Sigmoid colon (tissue), 7 donors: Measurements from ENCODE around the gene SUCLG1. TPM values are rescaled to one million over a fixed set of nuclear protein-coding genes. Genes with fewer than 3 reads are reported as not detected.

ENCODE experiments used
- DNase-seq: peaks from one replicate; pipeline ENCODE4 v3.0.0-alpha.2; 2019
- H3K27ac ChIP-seq, 4 donors: fragments of 200-600 bp; sonication (generic); one replicate each; pipeline ENCODE4 v1.5.1; 2016 to 2019; ENCODE audit warnings: mild to moderate bottlenecking in 1 of 4
- H3K27me3 ChIP-seq, 3 donors: fragments of 200-600 bp; sonication (generic); one replicate each; pipeline ENCODE4 v1.5.1; 2019; ENCODE audit warnings: mild to moderate bottlenecking in 1 of 3
- H3K36me3 ChIP-seq, 4 donors: fragments of 200-600 bp; sonication (generic); one replicate each; pipeline ENCODE4 v1.5.1; 2016 to 2019
- H3K4me1 ChIP-seq, 4 donors: fragments of 200-600 bp; sonication (generic); one replicate each; pipeline ENCODE4 v1.5.1; 2017 to 2019
- H3K4me3 ChIP-seq, 4 donors: fragments of 200-600 bp; sonication (generic); one replicate each; pipeline ENCODE4 v1.5.1; 2017 to 2019; ENCODE audit warnings: mild to moderate bottlenecking in 2 of 4, moderate library complexity in 1 of 4
- H3K9me3 ChIP-seq, 4 donors: fragments of 200-600 bp in 3 of 4; sonication (generic) in 3 of 4; one replicate each; pipeline versions ENCODE4 v1.5.1 to v1.6.1; 2013 to 2019
- EP300 ChIP-seq, 4 donors: sonication (generic); formaldehyde crosslinking; IDR thresholded peaks; one replicate each; pipeline ENCODE4 v1.6.1; 2017; ENCODE audit warnings: antibody characterized with exemption in 4 of 4
- POLR2A ChIP-seq, 2 donors: fragments of 450-650 bp; IDR thresholded peaks; one replicate each; pipeline ENCODE4 v1.6.1; 2016; ENCODE audit warnings: antibody characterized with exemption in 2 of 2, mild to moderate bottlenecking in 2 of 2, moderate library complexity in 2 of 2
- POLR2AphosphoS5 ChIP-seq, 4 donors: sonication (generic); formaldehyde crosslinking; IDR thresholded peaks; one replicate each; pipeline ENCODE4 v1.6.1; 2017; ENCODE audit warnings: antibody characterized with exemption in 4 of 4
- WGBS, 2 donors: extraction: QIAGEN DNeasy Blood & Tissue Kit; methylation state at CpG; one replicate each; pipeline ENCODE4 v1.1.7; 2013; 5-methylcytosine and 5-hydroxymethylcytosine counted together
- intact Hi-C: fragments of 100-400 bp; cut with DNase I; formaldehyde crosslinking; loops from one replicate; pipeline ENCODE4 v1.15.1; 2023
- polyA plus RNA-seq, 3 donors: library from polyadenylated mRNA; stranded (reverse); fragments of 200-250 nt; gene quantifications; one replicate each; pipeline ENCODE4 v1.2.3, GENCODE V29; 2013
- total RNA-seq, 4 donors: library from RNA; depleted of rRNA; stranded (reverse); fragments of >200 nt; gene quantifications; one replicate each; pipeline ENCODE4 v1.1.0, GENCODE V29; 2016
- TF ChIP-seq, protein P1 (sequence below), 4 experiments: fragments of 450-650 bp in 3 of 4; fragments of 200-600 bp in 1 of 4; IDR thresholded peaks; one replicate each; pipeline ENCODE4 v1.5.1; 2016 to 2019; ENCODE audit warnings: antibody characterized with exemption in 4 of 4, mild to moderate bottlenecking in 3 of 4, moderate library complexity in 2 of 4
- donor health status: healthy with polysubstance abuse.
- donor health status: Bipolar disorder and iron deficiency.
- donor health status: healthy.

The SUCLG1 gene
- total and polyA plus RNA-seq, 7 donors = 75.6 to 423 (median 125) TPM

DNA sequence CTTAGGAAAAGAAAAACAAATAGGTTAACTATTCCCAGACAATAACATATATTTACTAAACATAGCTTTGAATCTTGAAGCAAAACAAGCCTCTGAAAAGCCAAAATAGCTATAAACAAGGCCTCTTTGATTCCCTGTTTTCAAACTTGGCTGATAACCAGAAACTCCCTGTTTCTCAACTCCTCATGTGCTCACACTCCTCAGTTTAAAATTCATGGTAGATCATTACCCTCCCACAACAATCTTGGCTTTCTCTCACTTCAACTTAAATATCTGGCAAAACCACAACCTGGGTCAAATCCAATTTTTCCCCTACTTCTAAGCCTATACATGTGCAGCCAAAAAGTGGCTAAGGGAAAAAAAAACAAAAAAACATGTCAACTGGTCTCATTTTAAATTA, 15.6 kb downstream of the SUCLG1 start:
- Histone ChIP-seq H3K36me3 (peaks cover 7 to 83% (median 34%) of the 10 kb centered on the region in 4 donors), H3K27me3 (no peaks in the 10 kb centered on the region), H3K4me3 (no peak overlapping the region), H3K9me3 (no peaks in the 10 kb centered on the region), H3K4me1 (no peaks in the 10 kb centered on the region), H3K27ac (no peak overlapping the region)
- TF ChIP-seq POLR2AphosphoS5 (IDR thresholded peaks at IDR 0.05) = no peak
- no peak for TF ChIP-seq POLR2A (IDR thresholded peaks at IDR 0.05)
- TF ChIP-seq, protein P1, sequence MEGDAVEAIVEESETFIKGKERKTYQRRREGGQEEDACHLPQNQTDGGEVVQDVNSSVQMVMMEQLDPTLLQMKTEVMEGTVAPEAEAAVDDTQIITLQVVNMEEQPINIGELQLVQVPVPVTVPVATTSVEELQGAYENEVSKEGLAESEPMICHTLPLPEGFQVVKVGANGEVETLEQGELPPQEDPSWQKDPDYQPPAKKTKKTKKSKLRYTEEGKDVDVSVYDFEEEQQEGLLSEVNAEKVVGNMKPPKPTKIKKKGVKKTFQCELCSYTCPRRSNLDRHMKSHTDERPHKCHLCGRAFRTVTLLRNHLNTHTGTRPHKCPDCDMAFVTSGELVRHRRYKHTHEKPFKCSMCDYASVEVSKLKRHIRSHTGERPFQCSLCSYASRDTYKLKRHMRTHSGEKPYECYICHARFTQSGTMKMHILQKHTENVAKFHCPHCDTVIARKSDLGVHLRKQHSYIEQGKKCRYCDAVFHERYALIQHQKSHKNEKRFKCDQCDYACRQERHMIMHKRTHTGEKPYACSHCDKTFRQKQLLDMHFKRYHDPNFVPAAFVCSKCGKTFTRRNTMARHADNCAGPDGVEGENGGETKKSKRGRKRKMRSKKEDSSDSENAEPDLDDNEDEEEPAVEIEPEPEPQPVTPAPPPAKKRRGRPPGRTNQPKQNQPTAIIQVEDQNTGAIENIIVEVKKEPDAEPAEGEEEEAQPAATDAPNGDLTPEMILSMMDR (IDR thresholded peaks at IDR 0.05) = no peak
- no peak for TF ChIP-seq EP300 (IDR thresholded peaks at IDR 0.05)
- intact Hi-C loops = no loop called here
- no peak for DNase-seq

DNA sequence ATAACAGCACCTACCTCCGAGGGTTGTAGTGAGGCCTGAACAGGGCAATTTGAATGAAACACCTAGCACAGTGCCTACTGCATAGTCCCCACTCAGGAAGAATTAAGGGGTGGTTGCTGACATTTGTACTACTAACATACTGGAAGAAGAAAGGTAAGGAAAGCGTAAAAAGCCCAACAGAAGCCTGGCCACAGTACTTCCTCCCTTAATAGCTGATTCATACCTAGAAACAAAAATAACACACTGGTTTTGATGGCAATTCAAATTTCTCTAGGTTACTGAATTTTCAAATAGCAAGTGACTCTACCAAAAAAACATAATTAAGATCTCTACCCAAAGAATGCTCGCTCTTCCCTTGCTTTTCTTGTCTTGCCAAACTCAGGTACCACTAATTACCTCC, 16.2 kb downstream of the SUCLG1 start:
- 79 to 88% methylated on average over 3 of the region's 3 CpGs for WGBS, 2 donors
- H3K27me3 ChIP-seq = no peaks in the 10 kb centered on the region
- H3K4me3 ChIP-seq = no peak overlapping the region
- H3K9me3 ChIP-seq = no peaks in the 10 kb centered on the region
- H3K27ac ChIP-seq = no peak overlapping the region
- peaks cover 0 to 4% (median 0%) of the 10 kb centered on the region in 4 donors for H3K4me1 ChIP-seq
- intact Hi-C loops = no loop called here
- no peak for TF ChIP-seq EP300 (IDR thresholded peaks at IDR 0.05)
- no peak for TF ChIP-seq POLR2A (IDR thresholded peaks at IDR 0.05)
- TF ChIP-seq, protein P1 (IDR thresholded peaks at IDR 0.05) = no peak
- no peak for TF ChIP-seq POLR2AphosphoS5 (IDR thresholded peaks at IDR 0.05)
- DNase-seq = no peak
- peaks cover 7 to 85% (median 34%) of the 10 kb centered on the region in 4 donors for H3K36me3 ChIP-seq

DNA sequence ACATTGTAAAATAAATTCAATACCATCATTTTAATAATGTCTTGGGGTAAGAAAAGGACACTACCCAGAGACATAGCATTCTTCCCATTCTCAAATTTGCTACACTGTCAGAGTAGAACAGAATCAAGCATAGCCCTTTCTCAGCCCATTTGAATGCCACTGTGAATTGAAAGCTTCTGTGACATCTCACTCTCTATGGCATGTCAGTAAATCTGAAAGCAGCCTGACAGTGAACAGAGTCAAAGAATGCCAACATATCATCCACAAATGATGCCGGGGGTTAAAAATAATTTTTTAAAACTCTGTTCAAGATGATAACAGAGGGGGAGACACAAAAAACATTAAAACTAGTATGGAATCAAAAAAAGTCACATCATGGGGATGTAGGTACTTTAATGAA, 17.6 kb downstream of the SUCLG1 start:
- peaks cover 0 to 15% (median 3%) of the 10 kb centered on the region in 4 donors for H3K4me1 ChIP-seq
- DNase-seq = no peak
- intact Hi-C loops = no loop called here
- 95 to 97% methylated on average over 1 of the region's 1 CpG for whole genome bisulfite sequencing, 2 donors
- TF ChIP-seq POLR2A (IDR thresholded peaks at IDR 0.05) (no peak), EP300 (IDR thresholded peaks at IDR 0.05) (no peak)
- H3K4me3 ChIP-seq = no peak overlapping the region
- H3K27me3 ChIP-seq = no peaks in the 10 kb centered on the region
- H3K9me3 ChIP-seq = no peaks in the 10 kb centered on the region
- no peak overlapping the region for H3K27ac ChIP-seq
- peaks cover 7 to 84% (median 34%) of the 10 kb centered on the region in 4 donors for H3K36me3 ChIP-seq

DNA sequence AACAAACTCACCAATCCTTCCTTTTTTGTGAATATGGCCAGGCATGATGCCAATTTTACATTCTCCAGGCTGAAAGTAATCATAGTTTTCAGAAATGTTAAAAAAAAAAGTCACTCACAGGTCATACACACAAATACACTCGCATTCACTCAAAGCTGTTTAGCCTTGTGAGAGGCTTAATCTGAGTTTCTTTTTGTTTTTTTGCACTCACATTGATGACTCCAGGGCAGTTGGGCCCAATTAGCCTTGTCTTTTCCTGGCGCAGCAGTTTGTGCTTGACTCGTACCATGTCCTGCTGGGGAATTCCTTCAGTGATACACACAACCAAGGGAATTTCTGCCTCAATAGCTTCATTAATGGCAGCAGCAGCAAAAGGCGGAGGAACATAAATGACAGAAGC, 18.0 kb downstream of the SUCLG1 start:
- TF ChIP-seq POLR2A (IDR thresholded peaks at IDR 0.05) = no peak
- intact Hi-C loops = no loop called here
- peaks cover 0 to 20% (median 7%) of the 10 kb centered on the region in 4 donors for H3K4me1 ChIP-seq
- H3K9me3 ChIP-seq = no peaks in the 10 kb centered on the region
- H3K27ac ChIP-seq = no peak overlapping the region
- H3K4me3 ChIP-seq = no peak overlapping the region
- DNase-seq = no peak
- 94 to 97% methylated on average over 4 of the region's 4 CpGs for WGBS, 2 donors
- H3K27me3 ChIP-seq = no peaks in the 10 kb centered on the region
- peaks cover 7 to 79% (median 34%) of the 10 kb centered on the region in 4 donors for H3K36me3 ChIP-seq

DNA sequence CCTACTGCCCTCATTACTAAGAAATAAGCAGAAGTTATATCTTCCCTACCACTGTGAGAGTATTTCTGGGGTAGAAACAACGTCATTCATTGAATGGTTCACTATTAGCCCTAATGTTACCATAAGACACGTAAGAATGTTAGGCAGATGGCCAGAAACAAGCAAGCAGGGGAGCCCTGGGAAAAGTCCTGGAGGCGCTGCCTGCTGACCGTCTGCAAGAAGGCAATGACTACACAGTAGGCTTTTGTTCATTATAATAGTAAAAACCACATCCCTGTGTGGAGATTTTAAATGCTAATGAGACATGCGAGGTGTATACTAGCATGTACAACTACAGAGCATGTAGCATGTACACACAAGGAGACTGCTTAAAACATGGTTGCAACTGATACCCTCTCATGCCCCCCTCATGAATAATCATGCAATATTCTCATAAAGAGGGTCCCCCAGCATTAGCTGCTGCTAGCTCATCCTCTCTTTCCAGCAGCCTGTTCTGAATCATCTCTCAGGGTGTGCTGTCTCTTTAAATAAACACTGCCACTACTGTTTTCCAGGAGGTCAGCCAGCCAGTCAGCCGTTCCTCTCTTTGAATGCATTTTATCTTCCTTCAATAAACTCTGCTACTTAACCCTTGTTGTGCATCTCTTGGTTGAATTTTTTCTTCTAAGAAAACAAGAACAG, 23.6 kb downstream of the SUCLG1 start:
- no peak for DNase-seq
- H3K27ac ChIP-seq = peak overlapping the region in 3 of 4 donors; percentile 50 to 63 (median 62)
- peaks cover 0 to 39% (median 19%) of the 10 kb centered on the region in 4 donors for H3K4me1 ChIP-seq
- WGBS, 2 donors = 66 to 75% methylated on average over 6 of the region's 6 CpGs
- H3K36me3 ChIP-seq = peaks cover 14 to 68% (median 18%) of the 10 kb centered on the region in 4 donors
- TF ChIP-seq POLR2AphosphoS5 (IDR thresholded peaks at IDR 0.05) (peak; percentile 27 to 58 (median 52)), EP300 (IDR thresholded peaks at IDR 0.05) (no peak), POLR2A (IDR thresholded peaks at IDR 0.05) (no peak)
- H3K9me3 ChIP-seq = no peaks in the 10 kb centered on the region
- H3K27me3 ChIP-seq = no peaks in the 10 kb centered on the region
- intact Hi-C loops = no loop called here
- H3K4me3 ChIP-seq = peak overlapping the region in 1 of 4 donors; percentile 8

DNA sequence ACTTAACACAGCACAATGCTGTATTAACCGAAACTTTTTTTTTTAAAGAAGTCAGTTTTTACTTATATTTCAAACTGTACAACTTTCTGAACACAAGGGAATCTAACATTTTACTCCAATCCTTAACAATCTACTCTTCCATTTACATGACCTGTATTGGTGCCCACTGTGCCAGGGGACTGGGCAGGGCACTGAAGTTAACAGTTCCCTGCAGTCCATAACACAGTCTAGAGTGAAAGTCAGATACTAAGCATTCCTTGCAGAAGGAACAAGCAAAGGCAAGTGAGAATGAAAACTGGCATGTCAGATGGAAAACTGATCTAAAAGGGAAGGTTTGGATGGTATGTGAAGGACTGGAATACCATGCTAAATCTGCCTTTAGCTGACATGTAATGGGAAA, 29.8 kb downstream of the SUCLG1 start:
- TF ChIP-seq POLR2AphosphoS5 (IDR thresholded peaks at IDR 0.05) (no peak), EP300 (IDR thresholded peaks at IDR 0.05) (no peak), POLR2A (IDR thresholded peaks at IDR 0.05) (no peak)
- TF ChIP-seq, protein P1 (IDR thresholded peaks at IDR 0.05) = no peak
- Histone ChIP-seq H3K27ac (no peak overlapping the region), H3K9me3 (no peaks in the 10 kb centered on the region), H3K4me3 (no peak overlapping the region), H3K4me1 (peaks cover 0 to 7% (median 0%) of the 10 kb centered on the region in 4 donors), H3K36me3 (peaks cover 10 to 80% (median 34%) of the 10 kb centered on the region in 4 donors), H3K27me3 (no peaks in the 10 kb centered on the region)
- WGBS, 2 donors = 96 to 97% methylated on average over 1 of the region's 1 CpG
- DNase-seq = no peak
- intact Hi-C loops = no loop called here
